Measurements from ENCODE around the gene TENT4B. TPM values are rescaled to one million over a fixed set of nuclear protein-coding genes. Genes with fewer than 3 reads are reported as not detected.

The TENT4B gene
- total RNA-seq, 1 experiment from 2014 or later = 16.9 TPM

GRCh38 chr16:50261160-50261706, 108.1 kb downstream of the TENT4B start:
- ChIA-PET POLR2A (no interaction called here), CTCF (no interaction called here)

More at GRCh38 chr16:50261160-50261706, 108.1 kb downstream of the TENT4B start:
- RAD21 ChIA-PET (ENCODE audit: low non-redundant PET in 1 of 2, low total read pairs in 2 of 2, uncharacterized antibody in 2 of 2, unreplicated experiment in 2 of 2) = no interaction called here
- Histone ChIP-seq H3K27ac (ENCODE audit: low read depth, low read length) (no peak overlapping the region), H3K27me3 (ENCODE audit: insufficient read depth, low read length) (no peaks in the 10 kb centered on the region), H2AFZ (ENCODE audit: low read depth, low read length, poor library complexity, severe bottlenecking) (no peak overlapping the region), H3K79me2 (ENCODE audit: insufficient read depth, low read length) (no peaks in the 10 kb centered on the region), H3K4me1 (ENCODE audit: control insufficient read depth in 1 of 2, insufficient read depth in 2 of 2, low read length in 2 of 2) (peaks cover 26 to 34% of the 10 kb centered on the region in 2 experiments), H3K4me2 (ENCODE audit: low read length) (no peak overlapping the region), H3K9me3 (ENCODE audit: control insufficient read depth in 1 of 2, insufficient read depth in 1 of 2, low read depth in 1 of 2, low read length in 2 of 2) (no peaks in the 10 kb centered on the region), H3K4me3 (replicated peaks in 1 of 2; ENCODE audit: low read depth in 1 of 2, low read length in 2 of 2) (no peak overlapping the region), H4K20me1 (ENCODE audit: insufficient read depth) (no peaks in the 10 kb centered on the region), H3K9ac (ENCODE audit: low read length) (no peak overlapping the region), H3K36me3 (ENCODE audit: control insufficient read depth in 1 of 2, insufficient read depth in 2 of 2, low read length in 2 of 2) (no peaks in the 10 kb centered on the region), H3K9me2 (ENCODE audit: insufficient read depth) (no peaks in the 10 kb centered on the region)
- ATAC-seq (no peak), DNase-seq (ENCODE audit: low read depth, low spot score) (no peak)
- no TSS peak for BruUV-seq (replicated peaks)
- intact Hi-C loops (cut with micrococcal nuclease) = no loop called here
- TF ChIP-seq ZFX (IDR thresholded peaks at IDR 0.05) = no peak
- TF ChIP-seq SIN3A (IDR thresholded peaks at IDR 0.05; ENCODE audit: low read depth) = no peak
- TF ChIP-seq YY1 (IDR thresholded peaks at IDR 0.05; ENCODE audit: extremely low read depth, insufficient replicate concordance, low read depth, low read length) = no peak
- no peak for TF ChIP-seq TCF7L2 (IDR thresholded peaks at IDR 0.05; ENCODE audit: borderline replicate concordance, extremely low read depth, insufficient read depth, insufficient read length)
- no peak for TF ChIP-seq ZBTB33 (IDR thresholded peaks at IDR 0.05; ENCODE audit: extremely low read depth, insufficient replicate concordance, low read length)
- TF ChIP-seq EGR1 (IDR thresholded peaks at IDR 0.05; ENCODE audit: low read depth) = no peak
- no peak for TF ChIP-seq POLR2AphosphoS5 (IDR thresholded peaks at IDR 0.05; ENCODE audit: low read depth, low read length)
- TF ChIP-seq POLR2A (IDR thresholded peaks at IDR 0.05; ENCODE audit: borderline replicate concordance, extremely low read depth, insufficient read depth, insufficient read length) = no peak
- TF ChIP-seq EZH2 (IDR thresholded peaks at IDR 0.05) = no peak
- TF ChIP-seq SP1 (IDR thresholded peaks at IDR 0.05; ENCODE audit: low read depth) = no peak
- no peak for TF ChIP-seq EZH2phosphoT487 (IDR thresholded peaks at IDR 0.05; ENCODE audit: borderline replicate concordance)
- no peak for TF ChIP-seq CBX3 (IDR thresholded peaks at IDR 0.05; ENCODE audit: low read depth)
- no peak for TF ChIP-seq REST (IDR thresholded peaks at IDR 0.05; ENCODE audit: low read depth)
- TF ChIP-seq MAX (IDR thresholded peaks at IDR 0.05) = no peak
- no peak for TF ChIP-seq RAD21 (IDR thresholded peaks at IDR 0.05; ENCODE audit: low read depth)

Measured in HCT116 (cell line).